ENCODE data around the gene ETS1.

Gene ETS1

GRCh38 chr11:128411812-128412211, 175.5 kb downstream of the ETS1 start:
- TF ChIP-seq CTCF (IDR thresholded peaks at IDR 0.05; ENCODE audit: poor library complexity, severe bottlenecking) = no peak
- Histone ChIP-seq H3K4me3 (ENCODE audit: severe bottlenecking) (no peak overlapping the region), H3K9me3 (ENCODE audit: severe bottlenecking) (no peaks in the 10 kb centered on the region), H3K4me1 (ENCODE audit: insufficient read depth, poor library complexity, severe bottlenecking) (peaks cover 35% of the 10 kb centered on the region), H3K36me3 (ENCODE audit: low read depth) (no peaks in the 10 kb centered on the region), H3K27ac (ENCODE audit: poor library complexity, severe bottlenecking) (no peak overlapping the region), H3K27me3 (ENCODE audit: insufficient read depth, poor library complexity, severe bottlenecking) (no peaks in the 10 kb centered on the region)
- ATAC-seq (ENCODE audit: low read depth) = no peak
- DNase-seq (ENCODE audit: low spot score) = no peak

GRCh38 chr11:128411150-128411549, 176.2 kb downstream of the ETS1 start:
- Histone ChIP-seq H3K4me1 (ENCODE audit: insufficient read depth, poor library complexity, severe bottlenecking) (peaks cover 35% of the 10 kb centered on the region), H3K36me3 (ENCODE audit: low read depth) (no peaks in the 10 kb centered on the region), H3K4me3 (ENCODE audit: severe bottlenecking) (no peak overlapping the region), H3K9me3 (ENCODE audit: severe bottlenecking) (no peaks in the 10 kb centered on the region), H3K27me3 (ENCODE audit: insufficient read depth, poor library complexity, severe bottlenecking) (no peaks in the 10 kb centered on the region), H3K27ac (ENCODE audit: poor library complexity, severe bottlenecking) (no peak overlapping the region)
- ATAC-seq (ENCODE audit: low read depth) = no peak
- no peak for TF ChIP-seq CTCF (IDR thresholded peaks at IDR 0.05; ENCODE audit: poor library complexity, severe bottlenecking)
- DNase-seq (ENCODE audit: low spot score) = no peak

- ATAC-seq (ENCODE audit: low read depth) (peak; percentile 79), DNase-seq (ENCODE audit: low spot score) (no peak)
- H3K36me3 ChIP-seq (ENCODE audit: low read depth) = no peaks in the 10 kb centered on the region
- H3K4me1 ChIP-seq (ENCODE audit: insufficient read depth, poor library complexity, severe bottlenecking) = peaks cover 35% of the 10 kb centered on the region
- no peaks in the 10 kb centered on the region for H3K27me3 ChIP-seq (ENCODE audit: insufficient read depth, poor library complexity, severe bottlenecking)
- TF ChIP-seq CTCF (IDR thresholded peaks at IDR 0.05; ENCODE audit: poor library complexity, severe bottlenecking) = no peak
- H3K27ac ChIP-seq (ENCODE audit: poor library complexity, severe bottlenecking) = peak overlapping the region; percentile 46
- H3K4me3 ChIP-seq (ENCODE audit: severe bottlenecking) = no peak overlapping the region
- no peaks in the 10 kb centered on the region for H3K9me3 ChIP-seq (ENCODE audit: severe bottlenecking)
These were observed 177.9 kb downstream of the ETS1 start for GRCh38 chr11:128409476-128409875.
